ENCODE measurements around the gene CHMP1B. TPM values are rescaled to one million over a fixed set of nuclear protein-coding genes. Genes with fewer than 3 reads are reported as not detected.

The CHMP1B gene
- total RNA-seq, 1 donor: 71.6 TPM

DNA sequence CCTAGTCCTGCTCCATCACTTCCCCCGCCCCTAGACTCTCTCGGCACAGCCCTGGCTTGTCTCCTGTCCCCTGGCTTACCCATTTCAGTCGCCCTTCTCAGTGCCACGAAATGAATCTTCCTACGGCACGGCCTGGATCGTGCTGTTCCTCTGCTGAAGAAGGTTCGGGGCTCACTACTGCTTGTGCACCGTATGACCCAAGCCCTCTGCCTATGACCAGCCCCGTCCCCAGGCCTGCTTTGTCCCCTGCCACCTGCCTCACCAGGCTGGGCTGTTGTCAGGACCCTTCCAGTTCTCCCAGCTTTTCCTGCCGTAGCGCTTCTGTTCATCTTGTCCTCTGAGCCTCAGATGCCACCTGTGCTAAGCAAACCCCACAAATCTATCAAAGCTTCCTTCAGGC lies 13.9 kb downstream of the CHMP1B start:
- DNase-seq (ENCODE audit: low read depth in 2 of 3, low spot score in 2 of 3): no peak

DNA sequence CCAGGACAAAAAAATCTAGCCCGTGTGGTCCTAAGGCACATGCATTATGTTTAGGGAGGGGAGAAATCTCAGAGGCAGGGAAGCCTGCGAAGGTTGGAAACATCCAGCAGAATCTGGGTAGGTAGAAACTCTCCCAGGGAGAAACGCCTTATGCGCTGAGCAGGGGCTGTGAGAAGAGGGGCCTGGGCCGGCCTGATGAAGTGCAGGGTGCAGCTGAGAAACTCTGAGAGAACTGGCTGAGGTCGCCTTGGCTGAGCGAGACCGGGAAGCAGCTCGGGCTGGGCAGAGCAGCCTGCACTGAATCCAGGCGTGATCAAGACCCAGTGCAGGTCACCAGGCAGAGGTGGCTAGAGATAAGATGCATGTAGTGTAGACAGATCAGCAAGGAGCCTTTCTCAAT lies 15.1 kb downstream of the CHMP1B start:
- DNase-seq (ENCODE audit: low read depth in 2 of 3, low spot score in 2 of 3): no peak

DNA sequence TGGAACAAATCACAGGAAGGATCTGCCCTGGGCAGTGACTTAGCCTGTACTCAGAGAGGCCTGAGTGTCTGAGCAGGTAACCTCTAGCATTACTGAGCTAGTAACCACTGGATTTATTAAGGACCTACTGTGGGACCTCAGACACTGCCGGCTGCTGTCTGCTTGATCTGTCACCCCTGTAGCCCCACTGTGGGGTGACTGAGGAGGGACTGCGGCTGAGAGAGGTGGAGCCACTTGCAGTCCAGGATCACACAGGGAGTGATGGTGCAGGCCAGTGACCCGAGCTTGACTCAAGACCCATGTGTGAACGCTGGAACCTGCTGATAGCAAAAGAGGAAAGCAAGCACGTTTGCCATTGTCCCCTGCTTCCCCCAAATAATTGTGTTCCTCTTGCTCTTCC lies 15.6 kb downstream of the CHMP1B start:
- DNase-seq (ENCODE audit: low read depth in 2 of 3, low spot score in 2 of 3): no peak

DNA sequence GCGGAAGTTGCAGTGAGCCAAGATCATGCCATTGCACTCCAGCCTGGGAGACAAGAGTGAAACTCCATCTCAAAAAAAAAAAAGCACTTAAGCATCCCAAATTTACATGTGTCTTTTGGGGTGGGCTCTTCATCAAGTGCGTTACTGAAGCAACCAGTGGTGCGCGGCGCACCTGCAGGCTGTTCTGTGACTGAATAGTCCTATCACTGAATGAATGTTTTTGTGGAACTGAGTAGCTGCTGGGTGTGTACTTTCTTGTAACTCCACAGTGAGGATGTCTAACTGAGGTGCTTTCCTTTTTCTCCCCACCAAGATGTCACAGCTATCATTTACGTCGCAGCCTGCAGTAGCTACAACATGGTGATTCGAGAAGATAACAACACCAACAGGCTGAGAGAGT lies 17.0 kb downstream of the CHMP1B start:
- no peak for DNase-seq (ENCODE audit: low read depth in 2 of 3, low spot score in 2 of 3)

- DNase-seq (ENCODE audit: low read depth in 2 of 3, low spot score in 2 of 3): no peak
Measured at GRCh38 chr18:11871501-11871900, 20.3 kb downstream of the CHMP1B start.

GRCh38 chr18:11872479-11873136 lies 21.4 kb downstream of the CHMP1B start:
- peak in 2 of 3 donors; percentile 29 to 45 for DNase-seq (ENCODE audit: low read depth in 2 of 3, low spot score in 2 of 3)

DNA sequence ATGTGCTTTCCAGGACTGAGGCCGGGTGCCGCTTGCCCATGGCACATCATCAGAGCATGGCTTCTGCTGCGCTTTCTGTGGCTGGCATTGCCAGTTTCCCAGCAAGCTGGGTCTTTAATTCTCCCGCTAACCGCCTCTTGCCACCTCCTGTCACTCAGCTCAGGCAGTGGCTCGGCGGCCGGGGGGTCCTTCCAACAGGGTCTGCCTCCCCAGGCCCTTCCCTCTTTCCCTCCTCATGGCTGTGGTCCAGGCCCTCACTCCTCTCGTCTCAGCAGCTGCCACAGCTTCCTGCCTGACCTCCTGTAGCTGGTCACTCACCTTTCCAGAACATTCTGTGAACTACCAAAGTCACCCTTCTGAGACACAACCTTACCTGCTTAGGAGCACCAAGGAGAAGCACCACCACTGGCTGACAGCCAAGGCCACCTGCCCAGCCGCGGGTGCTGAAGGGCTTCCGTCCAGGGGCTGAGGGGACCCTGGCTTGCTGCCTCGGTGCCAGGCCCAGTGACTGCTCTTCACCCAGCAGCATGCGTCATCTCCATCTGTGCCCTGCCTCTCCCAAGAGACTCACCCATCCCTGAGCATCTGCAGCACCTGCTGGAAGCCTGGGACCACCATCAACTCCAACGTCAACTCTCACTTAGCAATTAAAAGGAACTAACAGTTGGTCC lies 22.6 kb downstream of the CHMP1B start:
- DNase-seq (ENCODE audit: low read depth in 2 of 3, low spot score in 2 of 3): no peak

DNA sequence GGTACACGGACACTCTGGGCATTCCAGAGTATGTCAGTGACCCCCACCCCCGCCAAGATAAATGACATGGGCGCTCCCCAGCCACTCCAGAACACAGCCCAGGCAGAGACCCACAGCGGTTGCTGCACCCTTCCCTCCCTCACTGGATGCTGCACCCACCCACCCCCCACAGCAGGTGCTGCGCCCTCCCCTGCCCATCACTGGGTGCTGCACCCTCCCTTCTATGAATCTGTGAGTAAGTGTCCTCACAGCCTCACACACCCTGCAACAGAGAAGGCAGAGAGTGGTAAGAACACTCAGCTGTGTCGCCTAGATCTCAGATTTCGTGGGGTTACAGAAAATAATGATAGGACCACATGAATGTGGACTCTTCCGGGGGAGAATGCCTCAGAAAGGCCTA lies 23.5 kb downstream of the CHMP1B start:
- no peak for DNase-seq (ENCODE audit: low read depth in 2 of 3, low spot score in 2 of 3)

GRCh38 chr18:11877497-11878135 lies 26.4 kb downstream of the CHMP1B start:
- no peak for DNase-seq (ENCODE audit: low read depth in 2 of 3, low spot score in 2 of 3)

DNA sequence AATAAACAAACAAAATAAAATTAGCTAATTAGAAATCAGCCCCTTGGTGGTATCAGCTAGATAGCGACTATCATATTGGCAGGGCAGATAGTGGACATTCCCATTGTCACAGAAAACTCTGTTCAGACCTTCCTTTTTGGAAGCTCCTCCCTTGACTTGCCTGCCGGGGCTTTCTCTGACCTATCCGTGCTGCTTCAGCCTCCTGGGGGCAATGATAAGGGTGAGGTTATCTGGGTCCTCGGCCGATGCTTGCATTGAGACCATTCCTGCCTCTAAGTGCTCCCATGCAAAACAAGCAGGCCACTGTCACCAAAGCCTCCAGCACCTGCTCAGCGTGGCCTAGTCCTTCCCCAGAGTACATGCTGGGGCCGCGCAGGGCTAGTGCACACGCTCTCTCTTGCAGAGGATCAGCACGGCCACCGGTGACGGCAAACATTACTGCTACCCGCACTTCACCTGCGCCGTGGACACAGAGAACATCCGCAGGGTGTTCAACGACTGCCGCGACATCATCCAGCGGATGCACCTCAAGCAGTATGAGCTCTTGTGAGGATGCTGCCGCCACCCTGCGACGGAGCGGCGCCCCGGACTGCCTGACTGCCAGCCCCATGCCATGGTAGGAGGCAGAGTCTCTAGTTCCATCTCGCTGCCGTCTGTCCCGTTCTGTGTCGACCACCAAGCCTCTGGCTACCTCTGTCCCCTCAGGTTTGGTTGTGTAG lies 29.5 kb downstream of the CHMP1B start:
- no peak for DNase-seq (ENCODE audit: low read depth in 2 of 3, low spot score in 2 of 3)

DNA sequence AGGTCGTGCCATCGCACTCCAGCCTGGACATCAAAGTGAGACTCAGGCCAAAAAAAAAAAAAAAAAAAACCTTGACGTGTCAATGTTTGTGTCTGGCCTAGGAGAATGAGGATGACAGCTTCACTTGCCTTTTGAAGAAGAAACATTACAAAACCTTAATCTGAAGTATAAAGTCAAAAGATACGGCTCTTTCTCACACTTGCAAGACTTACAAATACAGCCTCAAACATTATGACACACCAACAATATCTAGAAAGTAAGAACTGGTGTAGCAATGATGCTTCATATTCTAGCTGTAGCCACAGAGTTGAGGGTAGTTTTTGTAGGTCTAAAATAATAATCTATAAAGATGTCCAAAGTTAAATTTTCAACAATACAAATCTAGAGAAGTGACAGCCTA lies 31.4 kb downstream of the CHMP1B start:
- no peak for DNase-seq (ENCODE audit: low read depth in 2 of 3, low spot score in 2 of 3)

GRCh38 chr18:11883153-11883552 lies 31.9 kb downstream of the CHMP1B start:
- peak in 2 of 3 donors; percentile 33 to 69 for DNase-seq (ENCODE audit: low read depth in 2 of 3, low spot score in 2 of 3)

GRCh38 chr18:11884396-11885030 lies 33.3 kb downstream of the CHMP1B start:
- DNase-seq (ENCODE audit: low read depth in 2 of 3, low spot score in 2 of 3): no peak

DNA sequence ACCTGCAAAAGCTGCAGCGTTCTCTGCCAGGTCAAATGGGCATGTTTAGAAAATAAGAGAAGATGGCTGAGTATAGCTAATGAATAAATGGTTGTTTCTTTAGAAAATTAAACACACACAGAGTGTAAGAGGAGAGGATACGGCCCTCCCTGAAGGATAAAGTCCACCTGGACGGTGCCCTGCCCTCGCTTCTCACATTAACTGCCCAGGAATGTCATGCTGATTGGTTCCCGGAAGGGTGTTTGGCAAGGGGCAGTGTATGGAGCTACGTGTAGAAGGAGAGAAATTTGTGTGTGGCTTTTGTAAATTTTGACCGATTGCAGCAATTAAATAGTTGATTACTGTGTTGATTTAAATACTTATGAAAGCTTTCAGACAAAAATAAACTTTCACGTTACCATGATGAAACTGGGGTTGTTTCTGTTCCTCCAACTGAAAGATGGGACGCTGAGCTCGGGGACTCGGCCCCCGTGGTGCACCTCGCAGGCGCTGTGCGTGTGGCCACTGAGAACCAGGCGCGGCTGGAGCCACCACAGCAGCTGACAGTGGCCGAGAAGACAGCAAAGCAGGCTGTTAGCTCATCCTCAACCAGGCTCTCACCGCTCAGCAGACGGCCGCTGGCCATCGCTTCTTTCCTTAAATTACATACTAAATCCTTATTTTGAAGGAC lies 34.2 kb downstream of the CHMP1B start:
- DNase-seq (ENCODE audit: low read depth in 2 of 3, low spot score in 2 of 3): no peak

DNA sequence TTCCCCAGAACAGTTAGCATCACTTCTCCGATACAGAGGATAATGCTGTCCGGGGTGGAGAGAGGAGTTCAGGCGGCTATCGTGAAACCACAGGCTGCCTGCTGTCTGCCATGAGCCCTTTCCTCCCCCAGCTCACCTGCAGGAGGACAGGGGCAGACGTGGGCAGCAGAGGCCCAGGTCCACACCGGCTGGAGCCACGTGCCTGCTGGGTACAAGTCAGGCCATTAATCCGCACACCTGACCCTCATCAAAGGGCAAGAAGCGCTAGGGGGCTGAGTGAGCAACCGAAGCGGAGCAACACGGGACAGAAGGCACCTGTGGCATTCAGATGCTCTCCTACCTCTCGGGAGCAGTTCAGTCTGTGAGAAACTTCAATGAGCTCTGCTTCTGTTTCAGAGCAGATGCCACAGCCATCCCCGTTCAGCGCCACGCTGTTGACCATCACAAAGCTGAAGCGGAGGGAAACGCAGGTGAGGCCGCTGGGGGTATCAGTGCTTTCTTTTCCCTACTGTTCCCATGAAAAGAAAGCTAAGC lies 35.4 kb downstream of the CHMP1B start:
- DNase-seq (ENCODE audit: low read depth in 2 of 3, low spot score in 2 of 3): no peak

- no peak for DNase-seq (ENCODE audit: low read depth in 2 of 3, low spot score in 2 of 3)
Measured at GRCh38 chr18:11887328-11888128, 36.3 kb downstream of the CHMP1B start.

- no peak for DNase-seq (ENCODE audit: low read depth in 2 of 3, low spot score in 2 of 3)
Measured at GRCh38 chr18:11888726-11889125, 37.5 kb downstream of the CHMP1B start.

DNA sequence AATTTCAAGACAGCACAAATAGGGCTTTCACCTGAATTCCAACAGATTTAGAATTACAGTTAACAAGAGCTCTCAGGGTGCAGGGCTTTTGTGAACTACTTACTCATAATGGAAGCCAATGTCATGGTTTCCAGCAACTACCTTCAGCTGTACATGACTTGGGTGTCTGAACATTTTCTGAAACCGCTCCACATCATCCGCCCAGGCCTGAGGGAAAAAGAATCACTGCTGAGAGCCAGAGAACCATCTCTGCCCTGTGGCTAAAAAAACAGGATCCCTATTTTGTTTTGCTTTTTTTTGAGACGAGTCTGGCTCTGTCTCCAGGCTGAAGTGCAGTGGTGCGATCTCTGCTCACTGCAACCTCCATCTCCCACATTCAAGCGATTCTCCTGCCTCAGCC lies 38.1 kb downstream of the CHMP1B start:
- DNase-seq (ENCODE audit: low read depth in 2 of 3, low spot score in 2 of 3): no peak

GRCh38 chr18:11891737-11892136 lies 40.5 kb downstream of the CHMP1B start:
- DNase-seq (ENCODE audit: low read depth in 2 of 3, low spot score in 2 of 3): no peak
